ENCODE data around the gene CCDC92. TPM values are rescaled to one million over a fixed set of nuclear protein-coding genes. Genes with fewer than 3 reads are reported as not detected.

The CCDC92 gene
- total and polyA plus RNA-seq, 2 of the 8 experiments (the other 6 are each of a cell fraction or from before 2014, with no cell fraction given): 0.43 to 0.51 TPM

GRCh38 chr12:123923927-123924326, 48.7 kb downstream of the CCDC92 start (continued):
- TF ChIP-seq RBBP5 (IDR thresholded peaks at IDR 0.05; ENCODE audit: borderline replicate concordance, low read depth, low read length): no peak
- TF ChIP-seq, protein P1, sequence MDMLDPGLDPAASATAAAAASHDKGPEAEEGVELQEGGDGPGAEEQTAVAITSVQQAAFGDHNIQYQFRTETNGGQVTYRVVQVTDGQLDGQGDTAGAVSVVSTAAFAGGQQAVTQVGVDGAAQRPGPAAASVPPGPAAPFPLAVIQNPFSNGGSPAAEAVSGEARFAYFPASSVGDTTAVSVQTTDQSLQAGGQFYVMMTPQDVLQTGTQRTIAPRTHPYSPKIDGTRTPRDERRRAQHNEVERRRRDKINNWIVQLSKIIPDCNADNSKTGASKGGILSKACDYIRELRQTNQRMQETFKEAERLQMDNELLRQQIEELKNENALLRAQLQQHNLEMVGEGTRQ (IDR thresholded peaks at IDR 0.05; ENCODE audit: low read length): no peak
